Right lung (tissue), 5 donors: ENCODE measurements around the gene SFTPD. TPM values are rescaled to one million over a fixed set of nuclear protein-coding genes. Genes with fewer than 3 reads are reported as not detected.

Source experiments
- polyA plus RNA-seq, 5 donors: library from polyadenylated mRNA; unstranded; fragments of 120-200 nt; gene quantifications; one replicate each; pipeline versions ENCODE4 v1.2.1 to v1.2.3, GENCODE V29; 2013; ENCODE audit warnings: inconsistent platforms in 1 of 5, low replicate concordance in 1 of 5; ENCODE audit not compliant: insufficient read length in 5 of 5, insufficient read depth in 1 of 5

Gene SFTPD
- polyA plus RNA-seq, 5 donors = 5.6 to 11.5 (median 9.6) TPM

Other genes starting within 250 kb of the SFTPD start
- 1 to 10 TPM; 1.4 to 3.7 (median 2.3) TPM for gene NUTM2B, start 245.9 kb downstream of the SFTPD start, polyA plus RNA-seq
- under 1 TPM in 4 of 5 donors, not detected in 1; 0.19 to 0.52 (median 0.46) TPM for gene NUTM2E, start 122.4 kb downstream of the SFTPD start, polyA plus RNA-seq
- 10 to 100 TPM; 39.8 to 52.6 (median 46.1) TPM for gene TMEM254, start 129.6 kb upstream of the SFTPD start, polyA plus RNA-seq
- 10 to 100 TPM; 36.3 to 87.9 (median 53.0) TPM for gene PLAC9, start 183.6 kb upstream of the SFTPD start, polyA plus RNA-seq